Measurements from ENCODE around the gene COPS7A.

Gene COPS7A

GRCh38 chr12:6777386-6777785 lies 53.5 kb downstream of the COPS7A start:
- Histone ChIP-seq H3K4me3 (ENCODE audit: low read depth in 1 of 2, low read length in 2 of 2) (no peak overlapping the region), H3K9ac (ENCODE audit: low read depth, low read length) (no peak overlapping the region), H3K27ac (ENCODE audit: low read length) (no peak overlapping the region), H3K9me3 (ENCODE audit: insufficient read depth, low read length, severe bottlenecking) (no peaks in the 10 kb centered on the region), H3K4me2 (ENCODE audit: insufficient read depth, low read length) (no peak overlapping the region), H3K27me3 (ENCODE audit: insufficient read depth, low read length, poor library complexity) (peaks cover 2% of the 10 kb centered on the region), H4K20me1 (ENCODE audit: insufficient read depth, low read length) (no peaks in the 10 kb centered on the region), H3K36me3 (ENCODE audit: insufficient read depth, low read length) (no peaks in the 10 kb centered on the region), H2AFZ (ENCODE audit: low read depth, low read length) (no peak overlapping the region), H3K4me1 (ENCODE audit: insufficient read depth, low read length) (peaks cover 15% of the 10 kb centered on the region), H3K79me2 (ENCODE audit: insufficient read depth, low read length) (no peaks in the 10 kb centered on the region)
- DNase-seq (no peak), ATAC-seq (ENCODE audit: insufficient read depth, low read depth) (no peak)
- TF ChIP-seq CTCF (IDR thresholded peaks at IDR 0.05; ENCODE audit: borderline replicate concordance, extremely low read depth, low read length, poor library complexity, severe bottlenecking) (no peak), EZH2 (IDR thresholded peaks at IDR 0.05; ENCODE audit: borderline replicate concordance, low read depth, low read length, severe bottlenecking) (no peak)

GRCh38 chr12:6778217-6778573 lies 54.3 kb downstream of the COPS7A start:
- TF ChIP-seq EZH2 (IDR thresholded peaks at IDR 0.05; ENCODE audit: borderline replicate concordance, low read depth, low read length, severe bottlenecking) (no peak), CTCF (IDR thresholded peaks at IDR 0.05; ENCODE audit: borderline replicate concordance, extremely low read depth, low read length, poor library complexity, severe bottlenecking) (no peak)
- no peak overlapping the region for H3K27ac ChIP-seq (ENCODE audit: low read length)
- no peaks in the 10 kb centered on the region for H4K20me1 ChIP-seq (ENCODE audit: insufficient read depth, low read length)

GRCh38 chr12:6778574-6779550 lies 55.0 kb downstream of the COPS7A start:
- Histone ChIP-seq H3K4me1 (ENCODE audit: insufficient read depth, low read length) (peaks cover 29% of the 10 kb centered on the region), H3K36me3 (ENCODE audit: insufficient read depth, low read length) (no peaks in the 10 kb centered on the region), H3K9me3 (ENCODE audit: insufficient read depth, low read length, severe bottlenecking) (no peaks in the 10 kb centered on the region), H2AFZ (ENCODE audit: low read depth, low read length) (peak overlapping the region; percentile 44; the same call in 1 of the 2 replicates), H3K4me2 (ENCODE audit: insufficient read depth, low read length) (peak overlapping the region; percentile 63), H3K27ac (ENCODE audit: low read length) (no peak overlapping the region), H3K79me2 (ENCODE audit: insufficient read depth, low read length) (no peaks in the 10 kb centered on the region), H4K20me1 (ENCODE audit: insufficient read depth, low read length) (no peaks in the 10 kb centered on the region), H3K4me3 (ENCODE audit: low read depth in 1 of 2, low read length in 2 of 2) (peak overlapping the region in 1 of 2 experiments; percentile 44; a peak in 2 of 4 replicates), H3K27me3 (ENCODE audit: insufficient read depth, low read length, poor library complexity) (peaks cover 2% of the 10 kb centered on the region), H3K9ac (ENCODE audit: low read depth, low read length) (peak overlapping the region; percentile 29)
- TF ChIP-seq CTCF (IDR thresholded peaks at IDR 0.05; ENCODE audit: borderline replicate concordance, extremely low read depth, low read length, poor library complexity, severe bottlenecking) (peak; percentile 90), EZH2 (IDR thresholded peaks at IDR 0.05; ENCODE audit: borderline replicate concordance, low read depth, low read length, severe bottlenecking) (peak; percentile 22)
- peak; percentile 83 for ATAC-seq (ENCODE audit: insufficient read depth, low read depth)
- peak; percentile 86 for DNase-seq

More at GRCh38 chr12:6778217-6778573, 54.3 kb downstream of the COPS7A start:
- peaks cover 2% of the 10 kb centered on the region for H3K27me3 ChIP-seq (ENCODE audit: insufficient read depth, low read length, poor library complexity)
- DNase-seq (no peak), ATAC-seq (ENCODE audit: insufficient read depth, low read depth) (no peak)
- peaks cover 23% of the 10 kb centered on the region for H3K4me1 ChIP-seq (ENCODE audit: insufficient read depth, low read length)
- 0 out of 2 replicates have a peak overlapping the region, but pooled peaks have one; percentile 44 for H2AFZ ChIP-seq (ENCODE audit: low read depth, low read length)
- no peak overlapping the region for H3K9ac ChIP-seq (ENCODE audit: low read depth, low read length)
- H3K79me2 ChIP-seq (ENCODE audit: insufficient read depth, low read length) = no peaks in the 10 kb centered on the region
- H3K4me2 ChIP-seq (ENCODE audit: insufficient read depth, low read length) = peak overlapping the region; percentile 63
- H3K4me3 ChIP-seq (ENCODE audit: low read depth in 1 of 2, low read length in 2 of 2) = peak overlapping the region in 1 of 2 experiments; percentile 44; a peak in 1 of 4 replicates
- no peaks in the 10 kb centered on the region for H3K36me3 ChIP-seq (ENCODE audit: insufficient read depth, low read length)
- H3K9me3 ChIP-seq (ENCODE audit: insufficient read depth, low read length, severe bottlenecking) = no peaks in the 10 kb centered on the region

All from DND-41 (cell line).